CD4-positive, alpha-beta T cell treated with Interleukin-21 for 1 hour (primary cell): Measurements from ENCODE around the gene KIRREL1.

Experiments used
- DNase-seq: peaks from one replicate; pipeline ENCODE4 v3.0.0-alpha.2; 2020

KIRREL1 gene

GRCh38 chr1:158037008-158037865 is 43.8 kb downstream of the KIRREL1 start:
- no peak for DNase-seq

GRCh38 chr1:158037866-158038359 is 44.5 kb downstream of the KIRREL1 start:
- no peak for DNase-seq

- DNase-seq = no peak
These were observed 45.3 kb downstream of the KIRREL1 start for GRCh38 chr1:158038793-158039192.

GRCh38 chr1:158039380-158039779 is 45.9 kb downstream of the KIRREL1 start:
- no peak for DNase-seq

DNA sequence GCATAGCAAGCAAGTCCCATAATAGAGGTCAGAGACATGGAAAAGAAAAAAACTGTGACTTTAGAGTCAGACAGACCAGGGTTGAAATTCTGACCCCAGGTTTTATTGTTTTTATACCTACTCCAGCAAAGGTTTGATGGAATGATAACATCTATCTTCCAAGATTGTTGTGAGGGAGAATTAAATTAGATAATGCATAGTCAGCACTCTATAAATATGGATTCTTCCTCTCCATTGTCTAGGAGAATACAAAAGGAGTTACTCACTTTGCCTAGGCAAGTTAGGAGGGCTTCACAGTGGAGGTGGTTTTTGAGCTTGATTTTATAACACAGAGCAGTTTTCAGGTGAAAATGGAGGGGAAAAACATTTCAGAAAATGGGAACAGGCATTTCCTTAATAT is 46.9 kb downstream of the KIRREL1 start:
- DNase-seq = no peak

DNA sequence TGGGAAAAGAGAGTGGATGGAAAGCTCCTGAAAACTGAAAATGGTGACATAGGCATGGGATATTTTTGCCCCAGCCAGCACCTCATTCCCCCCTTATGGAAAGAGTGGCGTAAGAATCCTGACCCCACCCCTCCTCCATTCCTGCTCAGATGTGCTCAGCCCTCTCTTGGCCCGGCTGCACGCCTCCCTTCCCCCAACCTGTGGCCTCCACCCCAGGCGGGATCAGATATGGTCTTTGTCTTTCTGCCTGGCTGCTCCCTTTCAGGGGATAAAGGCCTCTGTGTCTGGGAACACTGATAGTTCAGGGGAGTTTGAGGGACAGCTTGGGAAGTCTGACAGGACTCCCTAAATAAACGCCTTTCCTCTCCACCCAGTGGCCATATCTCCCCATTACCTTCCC is 49.8 kb downstream of the KIRREL1 start:
- DNase-seq = no peak

DNA sequence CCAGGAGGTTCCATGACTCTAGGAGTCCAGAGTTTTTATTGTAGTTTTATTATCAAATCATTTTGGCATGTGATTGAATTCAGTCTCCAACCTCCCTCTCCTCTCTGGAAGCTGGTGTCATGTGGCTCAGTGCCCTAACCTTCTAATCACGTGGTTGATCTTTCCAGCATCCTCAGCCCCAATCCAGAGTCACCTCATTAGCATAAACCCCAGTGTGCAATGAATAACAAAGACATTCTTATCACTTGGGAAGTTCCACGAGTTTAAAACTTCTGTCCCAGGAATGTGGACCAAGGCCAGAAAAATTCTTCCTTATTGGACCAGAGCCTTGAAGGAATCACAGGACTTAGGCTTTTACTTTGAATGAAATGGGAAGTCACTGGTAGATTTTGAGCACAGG is 52.2 kb downstream of the KIRREL1 start:
- no peak for DNase-seq

GRCh38 chr1:158046715-158047510 is 53.5 kb downstream of the KIRREL1 start:
- DNase-seq = no peak

DNA sequence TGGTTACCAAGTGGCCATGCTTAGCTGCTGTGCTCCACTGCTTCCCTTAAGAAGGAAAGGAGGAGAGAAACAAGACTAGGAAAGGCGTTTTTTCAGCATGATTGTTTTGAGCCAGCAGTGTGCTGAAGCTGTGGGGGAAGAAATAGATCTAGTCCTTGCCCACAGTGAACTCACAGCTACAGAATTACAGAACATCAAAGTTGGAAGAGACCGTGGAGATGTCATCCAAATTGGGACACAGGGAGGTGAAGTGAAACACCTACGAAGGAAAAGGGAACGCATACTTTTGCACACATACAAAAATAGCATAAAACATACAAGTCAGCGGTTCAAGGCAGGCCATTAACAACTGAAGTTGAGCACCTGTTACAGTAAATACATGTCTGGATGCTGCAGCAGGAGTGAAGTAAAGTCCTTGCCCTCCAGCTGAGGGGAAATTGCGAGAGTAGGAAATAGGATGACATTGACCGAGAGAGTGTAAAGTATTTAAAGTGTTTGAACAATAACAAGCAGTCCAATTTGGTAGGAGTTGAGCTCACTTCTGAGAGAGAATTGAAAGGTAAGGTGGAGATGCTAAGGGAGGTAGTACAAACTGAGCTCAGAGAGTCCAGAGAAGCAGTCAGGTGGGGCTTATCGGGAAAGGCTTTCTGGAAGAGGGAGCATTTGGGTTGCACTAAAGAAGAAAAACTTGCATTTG is 55.1 kb downstream of the KIRREL1 start:
- no peak for DNase-seq

GRCh38 chr1:158049853-158050252 is 56.4 kb downstream of the KIRREL1 start:
- no peak for DNase-seq

DNA sequence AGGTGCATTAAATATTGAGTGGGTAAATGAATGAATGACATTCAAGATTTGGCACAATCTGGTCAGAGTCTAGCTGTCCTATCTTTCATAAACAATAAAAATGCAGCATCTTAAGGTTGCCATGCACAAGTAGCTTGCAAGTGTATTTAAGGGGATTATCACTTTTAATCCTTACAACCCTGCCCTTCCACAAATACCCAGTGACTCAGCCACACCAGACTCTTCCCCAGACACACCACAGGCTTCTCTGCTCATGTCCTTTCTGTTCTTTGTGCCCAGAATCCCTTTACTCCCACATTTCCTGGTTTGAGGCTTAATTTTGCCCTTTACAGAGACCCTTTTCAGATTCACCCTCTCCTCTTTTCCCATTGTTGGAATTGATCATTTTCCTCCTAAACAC is 59.8 kb downstream of the KIRREL1 start:
- DNase-seq = no peak

DNA sequence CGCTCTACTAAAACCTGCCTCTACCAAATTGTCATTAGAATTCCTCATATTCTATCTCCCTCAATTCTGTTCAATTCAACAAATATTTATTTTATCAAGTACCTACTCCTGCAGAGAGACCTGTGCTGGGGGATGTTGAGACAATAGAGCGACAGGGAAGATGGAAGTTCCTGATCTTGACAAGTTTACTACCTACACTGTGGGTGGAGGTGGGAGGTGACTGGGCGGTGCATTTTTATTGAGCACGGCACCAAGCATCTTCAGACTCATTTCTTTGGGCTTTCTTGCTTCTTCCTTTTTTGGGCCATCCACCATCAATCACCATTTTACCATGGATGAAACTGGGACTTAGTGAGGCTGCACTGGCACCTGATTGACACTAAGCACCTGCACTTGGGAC is 61.3 kb downstream of the KIRREL1 start:
- no peak for DNase-seq

GRCh38 chr1:158055854-158056253 is 62.4 kb downstream of the KIRREL1 start:
- no peak for DNase-seq

DNA sequence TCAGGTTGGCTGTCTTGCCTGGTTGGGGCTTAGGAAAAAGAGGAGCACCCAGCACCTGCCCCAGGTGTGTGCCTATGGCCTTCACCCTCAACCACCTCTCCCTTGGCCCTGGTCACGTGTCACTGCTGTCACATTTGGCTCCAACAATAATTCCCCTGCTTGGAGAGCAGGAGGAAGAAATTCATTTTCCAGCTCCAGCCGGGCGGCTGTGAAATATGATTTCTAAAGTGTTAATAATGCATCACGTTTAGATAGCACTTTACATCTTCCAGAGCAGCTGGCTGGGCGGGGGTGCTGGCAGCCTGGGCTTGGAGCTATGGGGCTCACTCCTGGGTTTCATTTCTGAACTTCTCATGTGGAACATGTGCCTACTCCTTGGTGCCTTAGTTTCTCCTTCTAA is 63.1 kb downstream of the KIRREL1 start:
- no peak for DNase-seq

- DNase-seq = no peak
These were observed 65.0 kb downstream of the KIRREL1 start for GRCh38 chr1:158058237-158058985.

DNA sequence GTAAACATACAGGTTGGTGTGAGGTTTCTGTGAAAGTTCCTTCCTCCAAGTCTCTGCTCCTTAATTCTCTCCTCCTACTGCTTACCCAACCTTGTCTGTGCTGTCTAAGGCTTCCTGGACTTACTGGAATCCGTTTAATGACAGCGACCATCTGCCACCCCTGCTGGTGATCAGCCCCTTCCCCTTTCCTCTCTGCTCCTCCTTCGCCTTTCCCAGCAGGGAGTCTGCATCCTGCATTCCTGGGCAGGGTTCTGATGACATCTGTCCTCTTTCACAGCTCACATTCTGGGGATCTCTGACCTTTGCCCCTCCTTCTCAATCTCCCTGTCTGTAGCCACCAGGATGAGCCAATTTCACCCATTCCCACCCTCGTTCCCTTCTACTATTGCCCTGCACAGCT is 66.5 kb downstream of the KIRREL1 start:
- DNase-seq = no peak

GRCh38 chr1:158062174-158062573 is 68.7 kb downstream of the KIRREL1 start:
- DNase-seq = no peak

DNA sequence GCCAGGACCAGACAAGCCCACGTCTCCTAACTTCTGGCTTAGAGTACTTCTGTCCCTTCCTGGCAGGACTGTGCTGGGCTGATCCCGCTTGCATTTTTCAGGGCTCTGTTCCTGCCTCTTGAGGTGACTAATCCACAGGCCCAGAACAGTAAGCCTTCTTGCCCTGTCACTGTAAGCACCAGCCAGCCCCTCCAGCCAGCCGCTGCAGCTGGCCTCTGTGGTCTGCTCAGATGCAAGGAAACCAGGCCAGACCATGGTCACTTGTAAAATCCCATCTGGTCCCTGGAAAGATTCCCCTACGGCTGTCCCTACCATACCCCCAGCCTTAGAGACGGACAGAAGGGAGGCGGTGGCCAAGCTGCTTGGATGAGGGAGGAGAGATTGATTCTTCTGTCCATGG is 74.2 kb downstream of the KIRREL1 start:
- no peak for DNase-seq

DNA sequence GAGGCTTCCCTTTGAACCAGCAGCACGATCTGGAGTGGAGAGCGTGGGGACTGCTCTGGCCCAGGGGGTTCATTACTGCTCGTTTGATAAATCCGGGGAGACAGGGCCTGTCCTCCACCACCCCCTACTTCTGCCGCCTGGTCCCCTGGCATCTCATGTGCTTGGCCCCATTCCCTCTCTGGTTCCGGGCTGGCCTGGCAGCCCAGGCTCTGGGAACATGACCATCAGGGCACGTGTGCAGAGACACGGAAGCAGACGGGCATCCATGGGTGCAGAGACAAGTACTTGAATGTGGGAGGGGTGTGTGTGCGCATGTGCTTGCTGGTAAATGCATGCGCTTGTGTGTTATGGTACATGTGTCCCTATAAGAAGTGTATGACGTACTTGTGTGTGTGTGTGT is 75.5 kb downstream of the KIRREL1 start:
- no peak for DNase-seq

- no peak for DNase-seq
These were observed 77.7 kb downstream of the KIRREL1 start for GRCh38 chr1:158071138-158071537.

- no peak for DNase-seq
These were observed 81.6 kb downstream of the KIRREL1 start for GRCh38 chr1:158075078-158075477.

DNA sequence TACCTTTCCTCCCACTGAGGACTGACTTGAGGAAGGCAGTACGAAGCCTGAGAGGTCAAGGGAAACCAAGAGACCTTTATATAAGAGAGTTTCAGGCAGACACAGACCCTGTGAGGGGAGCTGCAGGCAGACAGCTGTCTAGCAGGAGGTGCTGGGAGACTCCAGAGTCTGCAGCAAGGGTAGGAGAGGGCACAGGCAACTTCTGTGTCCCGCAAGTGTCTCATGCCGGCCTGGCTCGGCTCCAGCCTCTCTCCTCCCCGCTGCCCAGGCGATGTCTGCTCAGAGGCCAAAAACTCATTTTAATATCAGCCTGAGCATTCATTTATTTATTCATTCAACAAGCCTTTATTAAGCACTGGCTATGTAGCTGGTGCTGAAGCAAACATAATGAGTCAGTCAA is 83.0 kb downstream of the KIRREL1 start:
- DNase-seq = no peak
